IMR-90 (cell line): ENCODE data around the gene PDIA2. TPM values are rescaled to one million over a fixed set of nuclear protein-coding genes. Genes with fewer than 3 reads are reported as not detected.
A peak's percentile ranks its signal among the peaks of the same experiment; 100 is the strongest.

Source experiments
- ATAC-seq: fragments of 200-7000 bp; cut with Tn5 transposase; 2 replicates; pipeline ENCODE4 v1.9.1; 2020; ENCODE audit warnings: low read depth, mild to moderate bottlenecking, moderate library complexity
- BruUV-seq: library from RNA; stranded (reverse); fragments of 400-500 nt; replicated peaks from 2 replicates; lab custom pipeline; 2021; lab: Mats Ljungman, UMichigan
- CTCF ChIA-PET: fragments of 300-600 bp; formaldehyde crosslinking; extraction: SDS; loops from one replicate; lab custom pipeline; 2021; ENCODE audit warnings: antibody characterized with exemption; lab: Yijun Ruan, JAX
- POLR2A ChIA-PET: fragments of 300-600 bp; sonication (Branson Sonifier 250); formaldehyde crosslinking; loops from one replicate; lab custom pipeline; 2022; ENCODE audit warnings: antibody characterized with exemption; ENCODE audit not compliant: unreplicated experiment; lab: Charles Lee
- DNase-seq: peaks from one replicate; pipeline ENCODE4 v3.0.0; 2013
- H2AFZ ChIP-seq: replicated peaks from 2 replicates; pipeline ENCODE3; 2013; ENCODE audit warnings: low read length, mild to moderate bottlenecking; ENCODE audit not compliant: poor library complexity
- H2AK5ac ChIP-seq: 2 replicates; pipeline ENCODE4 v1.6.1; 2013; ENCODE audit warnings: low read depth, low read length, inconsistent platforms
- H2AK9ac ChIP-seq: replicated peaks from 2 replicates; pipeline ENCODE3; 2013; ENCODE audit warnings: mild to moderate bottlenecking, low read depth, low read length, moderate library complexity; ENCODE audit not compliant: poor library complexity
- H2BK120ac ChIP-seq: 2 replicates; pipeline ENCODE4 v1.6.1; 2013; ENCODE audit warnings: low read depth, low read length, inconsistent platforms
- H2BK15ac ChIP-seq: 3 replicates; pipeline ENCODE4 v1.6.1; 2013; ENCODE audit warnings: low read depth, low read length, inconsistent platforms
- H2BK20ac ChIP-seq: 2 replicates; pipeline ENCODE4 v1.6.1; 2013; ENCODE audit warnings: low read depth, mild to moderate bottlenecking, inconsistent platforms, low read length, moderate library complexity
- H2BK5ac ChIP-seq: 2 replicates; pipeline ENCODE4 v1.6.1; 2013; ENCODE audit warnings: mild to moderate bottlenecking, low read depth, low read length, inconsistent platforms; ENCODE audit not compliant: poor library complexity, severe bottlenecking
- H3K14ac ChIP-seq: replicated peaks from 2 replicates; pipeline ENCODE4 v1.6.1; 2013; ENCODE audit warnings: low read depth, low read length, inconsistent platforms
- H3K18ac ChIP-seq: 2 replicates; pipeline ENCODE4 v1.6.1; 2013; ENCODE audit warnings: low read depth, low read length, control low read depth
- H3K23ac ChIP-seq: 2 replicates; pipeline ENCODE4 v1.6.1; 2013; ENCODE audit warnings: low read depth, low read length, inconsistent platforms
- H3K27ac ChIP-seq: 2 replicates; pipeline ENCODE4 v1.5.1; 2013; ENCODE audit warnings: mild to moderate bottlenecking, control low read depth, low read length; ENCODE audit not compliant: insufficient read depth
- H3K27me3 ChIP-seq: 2 replicates; pipeline ENCODE4 v1.6.1; 2013; ENCODE audit warnings: low read length; ENCODE audit not compliant: control insufficient read depth, insufficient read depth
- H3K36me3 ChIP-seq: 2 replicates; pipeline ENCODE4 v1.6.1; 2013; ENCODE audit warnings: low read length, mixed read lengths; ENCODE audit not compliant: control insufficient read depth, insufficient read depth
- H3K4ac ChIP-seq: 2 replicates; pipeline ENCODE4 v1.6.1; 2013; ENCODE audit warnings: low read depth, low read length, inconsistent platforms
- H3K4me1 ChIP-seq: 2 replicates; pipeline ENCODE4 v1.6.1; 2013; ENCODE audit warnings: low read length, mixed read lengths; ENCODE audit not compliant: control insufficient read depth, insufficient read depth
- H3K4me2 ChIP-seq: 2 replicates; pipeline ENCODE4 v1.6.1; 2013; ENCODE audit warnings: low read depth, mild to moderate bottlenecking, control low read depth, low read length, moderate library complexity
- H3K4me3 ChIP-seq: 2 replicates; pipeline ENCODE4 v1.5.1; 2013; ENCODE audit warnings: low read depth, mild to moderate bottlenecking, control low read depth, low read length, moderate library complexity; ENCODE audit not compliant: insufficient read depth
- H3K56ac ChIP-seq: 2 replicates; pipeline ENCODE4 v1.6.1; 2013; ENCODE audit warnings: low read length, inconsistent platforms; ENCODE audit not compliant: insufficient read depth; ENCODE audit errors: extremely low read depth
- H3K79me1 ChIP-seq, 2 experiments: 2 replicates each; pipeline ENCODE4 v1.6.1; 2013; ENCODE audit warnings: low read length in 2 of 2, inconsistent platforms in 1 of 2, low read depth in 1 of 2
- H3K9ac ChIP-seq: 2 replicates; pipeline ENCODE4 v1.6.1; 2013; ENCODE audit warnings: low read depth, low read length, control low read depth
- H3K9me1 ChIP-seq: 2 replicates; pipeline ENCODE4 v1.6.1; 2013; ENCODE audit warnings: low read length, inconsistent platforms; ENCODE audit not compliant: insufficient read depth
- H3K9me3 ChIP-seq: 2 replicates; pipeline ENCODE4 v1.6.1; 2013; ENCODE audit warnings: low read length; ENCODE audit not compliant: control insufficient read depth, insufficient read depth
- H4K20me1 ChIP-seq: 2 replicates; pipeline ENCODE4 v1.6.1; 2013; ENCODE audit warnings: low read length, inconsistent platforms; ENCODE audit not compliant: insufficient read depth
- H4K5ac ChIP-seq: 2 replicates; pipeline ENCODE4 v1.6.1; 2013; ENCODE audit warnings: mild to moderate bottlenecking, low read depth, low read length, control low read depth
- H4K8ac ChIP-seq, 2 experiments: 2 replicates each; pipeline ENCODE4 v1.6.1; 2013; ENCODE audit warnings: low read depth in 2 of 2, low read length in 2 of 2, control low read depth in 1 of 2, inconsistent platforms in 1 of 2
- H4K91ac ChIP-seq: 2 replicates; pipeline ENCODE4 v1.6.1; 2013; ENCODE audit warnings: low read depth, low read length, inconsistent platforms; ENCODE audit not compliant: insufficient read depth
- BHLHE40 ChIP-seq: fragments of 150-350 bp; IDR thresholded peaks from 2 replicates; pipeline ENCODE4 v1.6.1; 2016; ENCODE audit warnings: mild to moderate bottlenecking, low read depth, low read length
- CEBPB ChIP-seq: IDR thresholded peaks from 2 replicates; pipeline ENCODE4 v1.6.1; 2012; ENCODE audit warnings: low read depth, low read length, improper control_type of control experiment
- FOS ChIP-seq: fragments of 150-350 bp; IDR thresholded peaks from 2 replicates; pipeline ENCODE4 v1.6.1; 2016; ENCODE audit warnings: low read depth, low read length
- MAFK ChIP-seq: IDR thresholded peaks from 2 replicates; pipeline ENCODE4 v1.6.1; 2012; ENCODE audit warnings: low read depth, low read length, improper control_type of control experiment
- MAZ ChIP-seq: IDR thresholded peaks from 2 replicates; pipeline ENCODE4 v1.6.1; 2012; ENCODE audit warnings: low read depth, mild to moderate bottlenecking, low read length, improper control_type of control experiment, moderate library complexity, borderline replicate concordance
- MXI1 ChIP-seq: IDR thresholded peaks from 2 replicates; pipeline ENCODE4 v1.6.1; 2012; ENCODE audit warnings: low read depth, mild to moderate bottlenecking, low read length, moderate library complexity, borderline replicate concordance
- NFE2L2 ChIP-seq: fragments of 150-350 bp; IDR thresholded peaks from 2 replicates; pipeline ENCODE4 v1.6.1; 2016; ENCODE audit warnings: low read depth, mild to moderate bottlenecking, low read length
- POLR2A ChIP-seq: IDR thresholded peaks from 2 replicates; pipeline ENCODE4 v1.6.1; 2012; ENCODE audit warnings: mild to moderate bottlenecking, low read depth, low read length
- RAD21 ChIP-seq: IDR thresholded peaks from 2 replicates; pipeline ENCODE4 v1.6.1; 2012; ENCODE audit warnings: low read length, improper control_type of control experiment
- RCOR1 ChIP-seq: IDR thresholded peaks from 2 replicates; pipeline ENCODE4 v1.6.1; 2012; ENCODE audit warnings: mild to moderate bottlenecking, low read length, improper control_type of control experiment; ENCODE audit not compliant: insufficient replicate concordance
- SMC3 ChIP-seq: fragments of 150-350 bp; IDR thresholded peaks from 2 replicates; pipeline ENCODE4 v1.6.1; 2016; ENCODE audit warnings: low read depth, mild to moderate bottlenecking, antibody characterized with exemption, low read length, moderate library complexity
- WGBS, 2 experiments: methylation state at CpG; one replicate each; pipeline versions ENCODE4 v1.1.5 to v1.1.7; 2013; ENCODE audit warnings: missing lambda C conversion rate in 2 of 2; ENCODE audit not compliant: insufficient read length in 1 of 2; ENCODE audit errors: extremely low coverage in 2 of 2; 5-methylcytosine and 5-hydroxymethylcytosine counted together
- dilution Hi-C: fragments of 300-500 bp; cut with HindIII; formaldehyde crosslinking; loops from one replicate; pipeline ENCODE4 v1.14.3; 2018; ENCODE audit warnings: low sequenced_read_pairs; ENCODE audit not compliant: unreplicated experiment
- in situ Hi-C: fragments of 300-500 bp; cut with MboI; formaldehyde crosslinking; loops from 3 replicates; pipeline ENCODE4 v1.14.3; 2019; ENCODE audit warnings: low sequenced_read_pairs, inconsistent platforms, mixed read lengths
- intact Hi-C: fragments of 100-400 bp; cut with micrococcal nuclease; formaldehyde crosslinking; loops from 2 replicates; pipeline ENCODE4 v1.10.0; 2022
- polyA plus RNA-seq, 3 experiments: library from polyadenylated mRNA; depleted of rRNA; stranded (reverse); fragments of >200 nt; gene quantifications; 2 replicates each; pipeline ENCODE4 v1.2.3, GENCODE V29; 2012; ENCODE audit warnings: low replicate concordance in 1 of 3
- total RNA-seq: library from RNA; depleted of rRNA; stranded (reverse); fragments of >200 nt; gene quantifications from 2 replicates; pipeline ENCODE4 v1.2.3, GENCODE V29; 2012
- TF ChIP-seq, protein P1 (sequence below): fragments of 150-350 bp; IDR thresholded peaks from 2 replicates; pipeline ENCODE4 v1.6.1; 2016; ENCODE audit warnings: low read depth, mild to moderate bottlenecking, low read length, moderate library complexity, borderline replicate concordance
- TF ChIP-seq, protein P2 (sequence below): conservative IDR thresholded peaks from 2 replicates; pipeline ENCODE4 v1.5.1; 2012; ENCODE audit warnings: mild to moderate bottlenecking, low read depth, low read length, improper control_type of control experiment
- TF ChIP-seq, protein P3 (sequence below): fragments of 150-350 bp; IDR thresholded peaks from 2 replicates; pipeline ENCODE4 v1.6.1; 2017; ENCODE audit warnings: mild to moderate bottlenecking, antibody characterized with exemption, low read length, low read depth

PDIA2 gene
- total and polyA plus RNA-seq, 2 of the 4 experiments (the other 2 are of a cell fraction): 0.17 TPM; not detected in 1

DNA sequence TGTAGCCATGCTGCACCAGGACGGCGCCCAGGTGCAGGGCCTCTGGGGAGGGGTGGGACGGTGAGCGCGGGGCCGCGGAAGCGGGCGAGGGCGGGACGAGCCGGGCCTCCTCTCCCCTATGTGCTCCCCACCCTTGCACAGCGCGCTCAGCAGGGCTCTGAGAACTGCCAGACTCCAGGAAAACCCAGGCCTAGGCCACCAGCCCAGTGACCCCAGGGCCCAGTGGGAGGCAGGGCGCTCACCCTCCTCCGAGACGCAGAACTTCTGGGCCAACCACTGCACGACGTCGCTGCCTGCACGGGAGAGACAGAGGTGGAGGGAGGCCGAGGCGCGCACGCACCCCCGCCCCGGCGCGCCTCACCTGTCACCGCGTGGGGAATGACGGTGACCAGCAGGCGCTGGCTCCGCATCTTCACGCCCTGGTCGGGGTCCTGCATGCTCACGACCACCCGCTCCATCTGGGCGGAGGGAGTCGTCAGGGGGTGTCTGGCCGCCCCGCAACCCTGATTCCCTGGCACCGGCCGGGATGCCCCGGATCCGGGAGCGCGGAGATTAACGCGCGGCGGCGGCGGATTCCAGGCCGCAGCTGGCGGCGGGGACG lies 7.8 kb upstream of the PDIA2 start:
- Histone ChIP-seq H3K4me1 (peaks cover 3% of the 10 kb centered on the region; the same call in 1 of the 2 replicates), H2AFZ (peak overlapping the region; percentile 89), H3K9me1 (no peaks in the 10 kb centered on the region), H3K56ac (no peak overlapping the region), H2AK5ac (no peak overlapping the region), H2BK5ac (no peak overlapping the region), H2BK15ac (no peak overlapping the region), H3K9ac (no peak overlapping the region), H4K5ac (no peak overlapping the region), H4K20me1 (no peaks in the 10 kb centered on the region), H3K27me3 (peaks cover 33% of the 10 kb centered on the region), H3K18ac (no peak overlapping the region), H3K4ac (no peak overlapping the region), H2BK20ac (no peak overlapping the region), H3K23ac (no peak overlapping the region), H4K8ac (peak overlapping the region in 1 of 2 experiments; percentile 25; a peak in 1 of 4 replicates), H3K4me3 (peak overlapping the region; percentile 45), H3K14ac (no peak overlapping the region), H3K9me3 (no peaks in the 10 kb centered on the region), H4K91ac (no peak overlapping the region), H3K79me1 (no peaks in the 10 kb centered on the region), H3K36me3 (no peaks in the 10 kb centered on the region), H2AK9ac (peak overlapping the region; percentile 3), H3K27ac (no peak overlapping the region), H2BK120ac (no peak overlapping the region), H3K4me2 (peak overlapping the region; percentile 98)
- CTCF ChIA-PET: no interaction called here
- ATAC-seq (peak; percentile 25), DNase-seq (no peak)
- in situ Hi-C loops (no loop called here), dilution Hi-C loops (no loop called here), intact Hi-C loops (no loop called here)
- TF ChIP-seq RCOR1 (no peak), MXI1 (no peak), NFE2L2 (no peak), BHLHE40 (no peak), SMC3 (no peak), MAZ (no peak; the same call in 1 of the 2 replicates), CEBPB (no peak), FOS (no peak), RAD21 (no peak), POLR2A (no peak), MAFK (no peak)
- TF ChIP-seq, protein P1, sequence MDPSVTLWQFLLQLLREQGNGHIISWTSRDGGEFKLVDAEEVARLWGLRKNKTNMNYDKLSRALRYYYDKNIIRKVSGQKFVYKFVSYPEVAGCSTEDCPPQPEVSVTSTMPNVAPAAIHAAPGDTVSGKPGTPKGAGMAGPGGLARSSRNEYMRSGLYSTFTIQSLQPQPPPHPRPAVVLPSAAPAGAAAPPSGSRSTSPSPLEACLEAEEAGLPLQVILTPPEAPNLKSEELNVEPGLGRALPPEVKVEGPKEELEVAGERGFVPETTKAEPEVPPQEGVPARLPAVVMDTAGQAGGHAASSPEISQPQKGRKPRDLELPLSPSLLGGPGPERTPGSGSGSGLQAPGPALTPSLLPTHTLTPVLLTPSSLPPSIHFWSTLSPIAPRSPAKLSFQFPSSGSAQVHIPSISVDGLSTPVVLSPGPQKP: no peak
- TF ChIP-seq, protein P2, sequence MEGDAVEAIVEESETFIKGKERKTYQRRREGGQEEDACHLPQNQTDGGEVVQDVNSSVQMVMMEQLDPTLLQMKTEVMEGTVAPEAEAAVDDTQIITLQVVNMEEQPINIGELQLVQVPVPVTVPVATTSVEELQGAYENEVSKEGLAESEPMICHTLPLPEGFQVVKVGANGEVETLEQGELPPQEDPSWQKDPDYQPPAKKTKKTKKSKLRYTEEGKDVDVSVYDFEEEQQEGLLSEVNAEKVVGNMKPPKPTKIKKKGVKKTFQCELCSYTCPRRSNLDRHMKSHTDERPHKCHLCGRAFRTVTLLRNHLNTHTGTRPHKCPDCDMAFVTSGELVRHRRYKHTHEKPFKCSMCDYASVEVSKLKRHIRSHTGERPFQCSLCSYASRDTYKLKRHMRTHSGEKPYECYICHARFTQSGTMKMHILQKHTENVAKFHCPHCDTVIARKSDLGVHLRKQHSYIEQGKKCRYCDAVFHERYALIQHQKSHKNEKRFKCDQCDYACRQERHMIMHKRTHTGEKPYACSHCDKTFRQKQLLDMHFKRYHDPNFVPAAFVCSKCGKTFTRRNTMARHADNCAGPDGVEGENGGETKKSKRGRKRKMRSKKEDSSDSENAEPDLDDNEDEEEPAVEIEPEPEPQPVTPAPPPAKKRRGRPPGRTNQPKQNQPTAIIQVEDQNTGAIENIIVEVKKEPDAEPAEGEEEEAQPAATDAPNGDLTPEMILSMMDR: no peak
- TF ChIP-seq, protein P3, sequence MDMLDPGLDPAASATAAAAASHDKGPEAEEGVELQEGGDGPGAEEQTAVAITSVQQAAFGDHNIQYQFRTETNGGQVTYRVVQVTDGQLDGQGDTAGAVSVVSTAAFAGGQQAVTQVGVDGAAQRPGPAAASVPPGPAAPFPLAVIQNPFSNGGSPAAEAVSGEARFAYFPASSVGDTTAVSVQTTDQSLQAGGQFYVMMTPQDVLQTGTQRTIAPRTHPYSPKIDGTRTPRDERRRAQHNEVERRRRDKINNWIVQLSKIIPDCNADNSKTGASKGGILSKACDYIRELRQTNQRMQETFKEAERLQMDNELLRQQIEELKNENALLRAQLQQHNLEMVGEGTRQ: no peak
- BruUV-seq: no TSS peak
- WGBS, 2 experiments: 3% methylated on average over 14 of the region's 58 CpGs; no CpG with 5 or more reads in 1 of the 2 experiments
- POLR2A ChIA-PET: no interaction called here
